HG02852 (cell line): ENCODE results near the gene SNX20.

Source experiments
- ATAC-seq: cut with Tn5 transposase; IDR thresholded peaks from one replicate; pipeline ENCODE4 v1.9.1; 2021; ENCODE audit warnings: mild to moderate bottlenecking, moderate library complexity; ENCODE audit not compliant: unreplicated experiment

The SNX20 gene

GRCh38 chr16:50683689-50684374 lies 2.7 kb upstream of the SNX20 start:
- peak; percentile 75 for ATAC-seq

- no peak for ATAC-seq
These were observed 587 bp downstream of the SNX20 start for GRCh38 chr16:50680556-50680893.

GRCh38 chr16:50679676-50680555 lies 1.2 kb downstream of the SNX20 start:
- ATAC-seq = no peak

GRCh38 chr16:50679266-50679665 lies 1.8 kb downstream of the SNX20 start:
- no peak for ATAC-seq

- no peak for ATAC-seq
These were observed 2.6 kb downstream of the SNX20 start for GRCh38 chr16:50678531-50678930.

GRCh38 chr16:50677351-50677750 lies 3.8 kb downstream of the SNX20 start:
- no peak for ATAC-seq

GRCh38 chr16:50676684-50677225 lies 4.4 kb downstream of the SNX20 start:
- ATAC-seq = no peak

- ATAC-seq = no peak
These were observed 5.2 kb downstream of the SNX20 start for GRCh38 chr16:50675686-50676610.

GRCh38 chr16:50674831-50675230 lies 6.3 kb downstream of the SNX20 start:
- no peak for ATAC-seq

- no peak for ATAC-seq
These were observed 7.4 kb downstream of the SNX20 start for GRCh38 chr16:50673496-50674275.

GRCh38 chr16:50671644-50672260 lies 9.4 kb downstream of the SNX20 start:
- no peak for ATAC-seq

- ATAC-seq = no peak
These were observed 10.6 kb downstream of the SNX20 start for GRCh38 chr16:50670476-50670875.

- no peak for ATAC-seq
These were observed 11.4 kb downstream of the SNX20 start for GRCh38 chr16:50669741-50670140.

GRCh38 chr16:50668368-50669008 lies 12.6 kb downstream of the SNX20 start:
- no peak for ATAC-seq

- ATAC-seq = no peak
These were observed 13.4 kb downstream of the SNX20 start for GRCh38 chr16:50667497-50668367.

- ATAC-seq = peak; percentile 93
These were observed 14.2 kb downstream of the SNX20 start for GRCh38 chr16:50666658-50667496.

GRCh38 chr16:50665128-50665878 lies 15.8 kb downstream of the SNX20 start:
- ATAC-seq = peak; percentile 47
